ENCODE results near the gene LIN37.
"Not testable (repeated sequence)": the region's sequence is repeated elsewhere in the genome, so short reads cannot be mapped to it uniquely, and the experiment has no call there.

Gene LIN37

GRCh38 chr19:35723671-35724070, 24.7 kb upstream of the LIN37 start:
- DNase-seq (ENCODE audit: low spot score) = no peak
- in situ Hi-C loops (cut with MboI; ENCODE audit: low sequenced_read_pairs, unreplicated experiment) = no loop called here
- TF ChIP-seq CTCF (IDR thresholded peaks at IDR 0.05; ENCODE audit: borderline replicate concordance, control extremely low read depth, extremely low read depth, insufficient read depth, missing control alignments) = no peak

GRCh38 chr19:35724132-35724531, 24.2 kb upstream of the LIN37 start:
- in situ Hi-C loops (cut with MboI; ENCODE audit: low sequenced_read_pairs, unreplicated experiment); DNase-seq (ENCODE audit: low spot score): not testable (repeated sequence)

- DNase-seq (ENCODE audit: low spot score) = no peak
- TF ChIP-seq CTCF (IDR thresholded peaks at IDR 0.05; ENCODE audit: borderline replicate concordance, control extremely low read depth, extremely low read depth, insufficient read depth, missing control alignments) = no peak
- in situ Hi-C loops (cut with MboI; ENCODE audit: low sequenced_read_pairs, unreplicated experiment) = no loop called here
Measured at GRCh38 chr19:35724560-35724959, 23.8 kb upstream of the LIN37 start.

- in situ Hi-C loops (cut with MboI; ENCODE audit: low sequenced_read_pairs, unreplicated experiment) = no loop called here
- DNase-seq (ENCODE audit: low spot score) = no peak
Measured at GRCh38 chr19:35725216-35725861, 23.0 kb upstream of the LIN37 start.

GRCh38 chr19:35727053-35727955, 21.1 kb upstream of the LIN37 start:
- in situ Hi-C loops (cut with MboI; ENCODE audit: low sequenced_read_pairs, unreplicated experiment) = no loop called here
- no peak for DNase-seq (ENCODE audit: low spot score)
- no peak for TF ChIP-seq CTCF (IDR thresholded peaks at IDR 0.05; ENCODE audit: borderline replicate concordance, control extremely low read depth, extremely low read depth, insufficient read depth, missing control alignments)

More at GRCh38 chr19:35725216-35725861, 23.0 kb upstream of the LIN37 start:
- TF ChIP-seq CTCF (IDR thresholded peaks at IDR 0.05; ENCODE audit: borderline replicate concordance, control extremely low read depth, extremely low read depth, insufficient read depth, missing control alignments) = no peak

- in situ Hi-C loops (cut with MboI; ENCODE audit: low sequenced_read_pairs, unreplicated experiment) = no loop called here
- no peak for DNase-seq (ENCODE audit: low spot score)
- TF ChIP-seq CTCF (IDR thresholded peaks at IDR 0.05; ENCODE audit: borderline replicate concordance, control extremely low read depth, extremely low read depth, insufficient read depth, missing control alignments) = no peak
Measured at GRCh38 chr19:35727956-35728706, 20.2 kb upstream of the LIN37 start.
